ENCODE data around the gene SMPD2.

DNA sequence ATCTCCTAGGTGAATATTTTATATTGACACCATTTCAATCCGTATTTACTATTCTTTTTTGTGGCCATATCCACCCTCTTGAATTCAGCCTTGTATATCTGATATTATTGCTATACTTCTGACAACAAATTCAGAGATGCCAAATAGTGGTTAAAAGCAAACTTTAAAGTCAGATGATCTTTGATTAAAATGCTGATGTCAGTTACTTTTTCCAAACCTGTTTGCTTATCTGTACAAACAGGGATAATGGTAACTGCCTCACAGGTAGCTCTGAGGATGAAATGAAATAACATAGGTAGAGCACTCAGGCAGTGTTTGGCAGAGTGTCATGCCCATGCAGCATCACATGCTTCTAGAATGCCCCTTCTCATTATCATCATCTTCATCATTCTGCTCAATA lies 19.3 kb upstream of the SMPD2 start:
- TF ChIP-seq, protein P1, sequence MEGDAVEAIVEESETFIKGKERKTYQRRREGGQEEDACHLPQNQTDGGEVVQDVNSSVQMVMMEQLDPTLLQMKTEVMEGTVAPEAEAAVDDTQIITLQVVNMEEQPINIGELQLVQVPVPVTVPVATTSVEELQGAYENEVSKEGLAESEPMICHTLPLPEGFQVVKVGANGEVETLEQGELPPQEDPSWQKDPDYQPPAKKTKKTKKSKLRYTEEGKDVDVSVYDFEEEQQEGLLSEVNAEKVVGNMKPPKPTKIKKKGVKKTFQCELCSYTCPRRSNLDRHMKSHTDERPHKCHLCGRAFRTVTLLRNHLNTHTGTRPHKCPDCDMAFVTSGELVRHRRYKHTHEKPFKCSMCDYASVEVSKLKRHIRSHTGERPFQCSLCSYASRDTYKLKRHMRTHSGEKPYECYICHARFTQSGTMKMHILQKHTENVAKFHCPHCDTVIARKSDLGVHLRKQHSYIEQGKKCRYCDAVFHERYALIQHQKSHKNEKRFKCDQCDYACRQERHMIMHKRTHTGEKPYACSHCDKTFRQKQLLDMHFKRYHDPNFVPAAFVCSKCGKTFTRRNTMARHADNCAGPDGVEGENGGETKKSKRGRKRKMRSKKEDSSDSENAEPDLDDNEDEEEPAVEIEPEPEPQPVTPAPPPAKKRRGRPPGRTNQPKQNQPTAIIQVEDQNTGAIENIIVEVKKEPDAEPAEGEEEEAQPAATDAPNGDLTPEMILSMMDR (IDR thresholded peaks at IDR 0.05): no peak
- no peak for TF ChIP-seq POLR2A (IDR thresholded peaks at IDR 0.05)

All from Peyer's patch (tissue), 4 donors.